HCT116 (cell line): ENCODE results near the gene PIGL. TPM values are rescaled to one million over a fixed set of nuclear protein-coding genes. Genes with fewer than 3 reads are reported as not detected.

Source experiments
- ATAC-seq: fragments of 200-7000 bp; cut with Tn5 transposase; 2 replicates; pipeline ENCODE4 v1.9.1; 2020; ENCODE audit warnings: mild to moderate bottlenecking, moderate library complexity
- BruUV-seq: library from RNA; stranded (reverse); fragments of 400-500 nt; replicated peaks from 2 replicates; lab custom pipeline; 2021; lab: Mats Ljungman, UMichigan
- CTCF ChIA-PET: fragments of 300-600 bp; sonication (Branson Sonifier 250); formaldehyde crosslinking; loops from one replicate; lab custom pipeline; 2021; ENCODE audit warnings: antibody characterized with exemption; lab: Charles Lee
- POLR2A ChIA-PET: fragments of 300-600, 350-600 bp; sonication (Branson Sonifier 250); formaldehyde crosslinking; loops from one replicate; lab custom pipeline; 2021; ENCODE audit warnings: antibody characterized with exemption; lab: Charles Lee
- RAD21 ChIA-PET, 2 experiments: fragments of 300-600 bp; sonication (Branson Sonifier 250); formaldehyde crosslinking; loops; one replicate each; lab custom pipeline; 2023; ENCODE audit warnings: low total read pairs in 2 of 2; ENCODE audit not compliant: uncharacterized antibody in 2 of 2, unreplicated experiment in 2 of 2, low non-redundant PET in 1 of 2; lab: Charles Lee
- DNase-seq: peaks from one replicate; pipeline ENCODE4 v3.0.0-alpha.2; 2010; ENCODE audit warnings: low read depth, low spot score
- H2AFZ ChIP-seq: fragments of 200-600 bp; shearing (Covaris generic), sonication (generic); 2 replicates; pipeline ENCODE4 v1.6.1; 2017; ENCODE audit warnings: low read depth, mixed run types, mixed read lengths, antibody characterized with exemption, low read length; ENCODE audit not compliant: poor library complexity, severe bottlenecking
- H3K27ac ChIP-seq: 2 replicates; pipeline ENCODE4 v1.5.1; 2012; ENCODE audit warnings: low read depth, low read length
- H3K27me3 ChIP-seq: fragments of 200-600 bp; sonication (generic); 2 replicates; pipeline ENCODE4 v1.6.1; 2016; ENCODE audit warnings: mixed run types, low read length, mixed read lengths; ENCODE audit not compliant: insufficient read depth
- H3K36me3 ChIP-seq, 2 experiments: fragments of 200-500 bp in 1 of 2; fragments of 200-600 bp in 1 of 2; sonication (Bioruptor generic) in 1 of 2; sonication (generic) in 1 of 2; 2 replicates each; pipeline versions ENCODE4 v1.5.1 to v1.6.1; 2014 to 2016; ENCODE audit warnings: low read length in 2 of 2, inconsistent platforms in 1 of 2, mixed read lengths in 1 of 2, mixed run types in 1 of 2; ENCODE audit not compliant: insufficient read depth in 2 of 2, control insufficient read depth in 1 of 2
- H3K4me1 ChIP-seq, 2 experiments: fragments of 200-600 bp in 1 of 2; sonication (generic) in 1 of 2; 2 replicates each; pipeline versions ENCODE4 v1.5.1 to v1.6.1; 2012 to 2017; ENCODE audit warnings: low read length in 2 of 2, inconsistent platforms in 1 of 2, mild to moderate bottlenecking in 1 of 2, mixed read lengths in 1 of 2, mixed run types in 1 of 2, moderate library complexity in 1 of 2; ENCODE audit not compliant: insufficient read depth in 2 of 2, control insufficient read depth in 1 of 2
- H3K4me2 ChIP-seq: fragments of 200-600 bp; sonication (generic); 2 replicates; pipeline ENCODE4 v1.6.1; 2017; ENCODE audit warnings: mixed run types, low read length, mixed read lengths
- H3K4me3 ChIP-seq, 2 experiments: fragments of 200-600 bp in 1 of 2; sonication (generic) in 1 of 2; replicated peaks in 1 of 2; 2 replicates each; pipeline ENCODE4 v1.5.1; 2011 to 2016; ENCODE audit warnings: low read length in 2 of 2, control low read depth in 1 of 2, low read depth in 1 of 2, mild to moderate bottlenecking in 1 of 2, mixed read lengths in 1 of 2, mixed run types in 1 of 2
- H3K79me2 ChIP-seq: fragments of 200-600 bp; sonication (generic); 2 replicates; pipeline ENCODE4 v1.6.1; 2017; ENCODE audit warnings: mild to moderate bottlenecking, mixed run types, low read length, moderate library complexity, mixed read lengths; ENCODE audit not compliant: insufficient read depth
- H3K9ac ChIP-seq: fragments of 200-600 bp; sonication (generic); 2 replicates; pipeline ENCODE4 v1.6.1; 2016; ENCODE audit warnings: low read length, mixed read lengths
- H3K9me2 ChIP-seq: fragments of 200-600 bp; sonication (generic), shearing (Covaris generic); 2 replicates; pipeline ENCODE4 v1.6.1; 2017; ENCODE audit warnings: mixed run types, mild to moderate bottlenecking, moderate library complexity; ENCODE audit not compliant: insufficient read depth
- H3K9me3 ChIP-seq, 2 experiments: fragments of 200-500 bp in 1 of 2; fragments of 200-600 bp in 1 of 2; sonication (Bioruptor generic) in 1 of 2; sonication (generic) in 1 of 2; 2 replicates each; pipeline ENCODE4 v1.6.1; 2014 to 2017; ENCODE audit warnings: low read length in 2 of 2, mixed read lengths in 2 of 2, inconsistent platforms in 1 of 2, low read depth in 1 of 2, mild to moderate bottlenecking in 1 of 2, mixed run types in 1 of 2, moderate library complexity in 1 of 2; ENCODE audit not compliant: control insufficient read depth in 1 of 2, insufficient read depth in 1 of 2
- H4K20me1 ChIP-seq: fragments of 200-600 bp; sonication (generic), shearing (Covaris generic); 2 replicates; pipeline ENCODE4 v1.6.1; 2017; ENCODE audit warnings: mixed run types, mild to moderate bottlenecking, moderate library complexity; ENCODE audit not compliant: insufficient read depth
- ATF3 ChIP-seq: IDR thresholded peaks from 2 replicates; pipeline ENCODE4 v1.6.1; 2012
- CBX3 ChIP-seq: IDR thresholded peaks from 2 replicates; pipeline ENCODE4 v1.6.1; 2012; ENCODE audit warnings: low read depth
- CEBPB ChIP-seq: IDR thresholded peaks from 2 replicates; pipeline ENCODE4 v1.6.1; 2012; ENCODE audit warnings: low read depth
- CTCF ChIP-seq, 3 experiments: fragments of 200-600 bp in 1 of 3; sonication (generic) in 1 of 3; IDR thresholded peaks in 2 of 3; conservative IDR thresholded peaks in 1 of 3; 2 replicates each; pipeline ENCODE4 v1.5.1; 2012 to 2017; ENCODE audit warnings: low read depth in 2 of 3, low read length in 2 of 3, antibody characterized with exemption in 1 of 3, borderline replicate concordance in 1 of 3, control low read depth in 1 of 3, mild to moderate bottlenecking in 1 of 3, mixed read lengths in 1 of 3, mixed run types in 1 of 3, moderate library complexity in 1 of 3; ENCODE audit not compliant: insufficient read depth in 1 of 3
- EGR1 ChIP-seq: IDR thresholded peaks from 2 replicates; pipeline ENCODE4 v1.6.1; 2012; ENCODE audit warnings: low read depth
- EZH2phosphoT487 ChIP-seq: fragments of 200-600 bp; IDR thresholded peaks from 2 replicates; pipeline ENCODE4 v1.6.1; 2018; ENCODE audit warnings: antibody characterized with exemption, borderline replicate concordance
- JUND ChIP-seq: IDR thresholded peaks from 2 replicates; pipeline ENCODE4 v1.6.1; 2012
- MAX ChIP-seq: IDR thresholded peaks from 2 replicates; pipeline ENCODE4 v1.6.1; 2012
- POLR2AphosphoS5 ChIP-seq: IDR thresholded peaks from 2 replicates; pipeline ENCODE4 v1.6.1; 2011; ENCODE audit warnings: mild to moderate bottlenecking, low read depth, low read length, moderate library complexity
- RAD21 ChIP-seq: IDR thresholded peaks from 2 replicates; pipeline ENCODE4 v1.6.1; 2012; ENCODE audit warnings: low read depth, mild to moderate bottlenecking
- SP1 ChIP-seq: IDR thresholded peaks from 2 replicates; pipeline ENCODE4 v1.6.1; 2012; ENCODE audit warnings: low read depth
- SRF ChIP-seq: IDR thresholded peaks from 2 replicates; pipeline ENCODE4 v1.6.1; 2012; ENCODE audit warnings: low read depth
- TCF7L2 ChIP-seq: IDR thresholded peaks from 2 replicates; pipeline ENCODE4 v1.7.0; 2011; ENCODE audit warnings: borderline replicate concordance, inconsistent platforms; ENCODE audit not compliant: insufficient read depth, insufficient read length; ENCODE audit errors: extremely low read depth
- YY1 ChIP-seq: IDR thresholded peaks from 2 replicates; pipeline ENCODE4 v1.6.1; 2011; ENCODE audit warnings: low read length, low read depth, moderate library complexity, mild to moderate bottlenecking; ENCODE audit not compliant: insufficient replicate concordance; ENCODE audit errors: extremely low read depth
- ZFX ChIP-seq: fragments of 450-650 bp; IDR thresholded peaks from 2 replicates; pipeline ENCODE4 v1.6.1; 2017
- ZNF274 ChIP-seq: fragments of 200-500 bp; sonication (Bioruptor generic); IDR thresholded peaks from 2 replicates; pipeline ENCODE4 v1.6.1; 2014; ENCODE audit warnings: mild to moderate bottlenecking, low read depth, low read length, inconsistent platforms
- intact Hi-C: fragments of 100-400 bp; cut with micrococcal nuclease; formaldehyde crosslinking; loops from 2 replicates; pipeline ENCODE4 v1.10.0; 2022
- total RNA-seq: library from RNA; stranded (reverse); gene quantifications from one replicate; pipeline ENCODE4 v1.2.1, GENCODE V29; 2021; ENCODE audit not compliant: unreplicated experiment

PIGL gene
- total RNA-seq, 1 experiment from 2014 or later = 36.8 TPM

DNA sequence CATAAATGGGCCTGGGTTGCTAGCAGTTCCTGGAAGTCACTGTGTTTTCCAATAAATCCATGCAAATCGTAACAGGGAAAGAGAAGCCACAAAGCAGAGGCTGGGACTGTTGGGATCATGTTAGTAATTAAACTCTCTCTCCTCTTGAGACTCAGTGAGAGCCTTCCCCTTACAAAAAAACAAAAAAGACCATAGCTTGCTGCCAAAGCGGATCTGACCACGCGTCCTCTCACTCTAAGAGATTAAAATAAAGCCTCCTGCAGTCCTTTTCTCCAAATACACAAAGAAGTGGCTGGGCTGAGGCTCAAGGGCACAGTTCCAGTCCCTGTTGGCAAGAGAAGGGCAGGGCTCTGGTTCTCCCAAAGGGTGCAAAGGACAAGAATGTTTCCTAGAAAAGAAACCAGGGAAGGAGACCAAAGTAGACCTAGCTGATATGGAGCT is 38.5 kb downstream of the PIGL start:
- Histone ChIP-seq H3K4me2 (no peak overlapping the region), H3K4me1 (no peaks in the 10 kb centered on the region), H3K27ac (no peak overlapping the region), H3K9ac (no peak overlapping the region), H3K27me3 (no peaks in the 10 kb centered on the region), H3K4me3 (no peak overlapping the region), H3K79me2 (no peaks in the 10 kb centered on the region), H3K9me3 (no peaks in the 10 kb centered on the region)
- no peak for DNase-seq
- RAD21 ChIA-PET = no interaction called here
- intact Hi-C loops = no loop called here
- CTCF ChIA-PET = no interaction called here
- TF ChIP-seq RAD21 (no peak), SP1 (no peak), CEBPB (no peak), MAX (no peak), CTCF (IDR thresholded peaks at IDR 0.05 in 2 of 3, conservative IDR thresholded peaks at IDR 0.05 in 1 of 3; ENCODE audit: borderline replicate concordance in 1 of 3, insufficient read depth in 1 of 3, low read depth in 2 of 3, low read length in 2 of 3) (no peak), EZH2phosphoT487 (no peak), JUND (no peak), SRF (no peak), EGR1 (no peak), ATF3 (no peak), YY1 (no peak), CBX3 (no peak), POLR2AphosphoS5 (no peak), ZFX (no peak), ZNF274 (no peak), TCF7L2 (no peak)
- TF ChIP-seq, all 23 proteins: peak for 0
- no TSS peak for BruUV-seq
- Histone ChIP-seq H3K36me3 (no peaks in the 10 kb centered on the region), H4K20me1 (no peaks in the 10 kb centered on the region), H3K9me2 (no peaks in the 10 kb centered on the region), H2AFZ (no peak overlapping the region)
- ATAC-seq = no peak
- POLR2A ChIA-PET = no interaction called here
